IMR-90 (cell line): ENCODE data around the gene GALNT12. TPM values are rescaled to one million over a fixed set of nuclear protein-coding genes. Genes with fewer than 3 reads are reported as not detected.

Source experiments
- ATAC-seq: fragments of 200-7000 bp; cut with Tn5 transposase; 2 replicates; pipeline ENCODE4 v1.9.1; 2020; ENCODE audit warnings: low read depth, mild to moderate bottlenecking, moderate library complexity
- BruUV-seq: library from RNA; stranded (reverse); fragments of 400-500 nt; replicated peaks from 2 replicates; lab custom pipeline; 2021; lab: Mats Ljungman, UMichigan
- CTCF ChIA-PET: fragments of 300-600 bp; formaldehyde crosslinking; extraction: SDS; loops from one replicate; lab custom pipeline; 2021; ENCODE audit warnings: antibody characterized with exemption; lab: Yijun Ruan, JAX
- POLR2A ChIA-PET: fragments of 300-600 bp; sonication (Branson Sonifier 250); formaldehyde crosslinking; loops from one replicate; lab custom pipeline; 2022; ENCODE audit warnings: antibody characterized with exemption; ENCODE audit not compliant: unreplicated experiment; lab: Charles Lee
- DNase-seq: peaks from one replicate; pipeline ENCODE4 v3.0.0; 2013
- H2AFZ ChIP-seq: replicated peaks from 2 replicates; pipeline ENCODE3; 2013; ENCODE audit warnings: low read length, mild to moderate bottlenecking; ENCODE audit not compliant: poor library complexity
- H2AK5ac ChIP-seq: 2 replicates; pipeline ENCODE4 v1.6.1; 2013; ENCODE audit warnings: low read depth, low read length, inconsistent platforms
- H2AK9ac ChIP-seq: replicated peaks from 2 replicates; pipeline ENCODE3; 2013; ENCODE audit warnings: mild to moderate bottlenecking, low read depth, low read length, moderate library complexity; ENCODE audit not compliant: poor library complexity
- H2BK120ac ChIP-seq: 2 replicates; pipeline ENCODE4 v1.6.1; 2013; ENCODE audit warnings: low read depth, low read length, inconsistent platforms
- H2BK15ac ChIP-seq: 3 replicates; pipeline ENCODE4 v1.6.1; 2013; ENCODE audit warnings: low read depth, low read length, inconsistent platforms
- H2BK20ac ChIP-seq: 2 replicates; pipeline ENCODE4 v1.6.1; 2013; ENCODE audit warnings: low read depth, mild to moderate bottlenecking, inconsistent platforms, low read length, moderate library complexity
- H2BK5ac ChIP-seq: 2 replicates; pipeline ENCODE4 v1.6.1; 2013; ENCODE audit warnings: mild to moderate bottlenecking, low read depth, low read length, inconsistent platforms; ENCODE audit not compliant: poor library complexity, severe bottlenecking
- H3K14ac ChIP-seq: replicated peaks from 2 replicates; pipeline ENCODE4 v1.6.1; 2013; ENCODE audit warnings: low read depth, low read length, inconsistent platforms
- H3K18ac ChIP-seq: 2 replicates; pipeline ENCODE4 v1.6.1; 2013; ENCODE audit warnings: low read depth, low read length, control low read depth
- H3K23ac ChIP-seq: 2 replicates; pipeline ENCODE4 v1.6.1; 2013; ENCODE audit warnings: low read depth, low read length, inconsistent platforms
- H3K27ac ChIP-seq: 2 replicates; pipeline ENCODE4 v1.5.1; 2013; ENCODE audit warnings: mild to moderate bottlenecking, control low read depth, low read length; ENCODE audit not compliant: insufficient read depth
- H3K27me3 ChIP-seq: 2 replicates; pipeline ENCODE4 v1.6.1; 2013; ENCODE audit warnings: low read length; ENCODE audit not compliant: control insufficient read depth, insufficient read depth
- H3K36me3 ChIP-seq: 2 replicates; pipeline ENCODE4 v1.6.1; 2013; ENCODE audit warnings: low read length, mixed read lengths; ENCODE audit not compliant: control insufficient read depth, insufficient read depth
- H3K4ac ChIP-seq: 2 replicates; pipeline ENCODE4 v1.6.1; 2013; ENCODE audit warnings: low read depth, low read length, inconsistent platforms
- H3K4me1 ChIP-seq: 2 replicates; pipeline ENCODE4 v1.6.1; 2013; ENCODE audit warnings: low read length, mixed read lengths; ENCODE audit not compliant: control insufficient read depth, insufficient read depth
- H3K4me2 ChIP-seq: 2 replicates; pipeline ENCODE4 v1.6.1; 2013; ENCODE audit warnings: low read depth, mild to moderate bottlenecking, control low read depth, low read length, moderate library complexity
- H3K4me3 ChIP-seq: 2 replicates; pipeline ENCODE4 v1.5.1; 2013; ENCODE audit warnings: low read depth, mild to moderate bottlenecking, control low read depth, low read length, moderate library complexity; ENCODE audit not compliant: insufficient read depth
- H3K56ac ChIP-seq: 2 replicates; pipeline ENCODE4 v1.6.1; 2013; ENCODE audit warnings: low read length, inconsistent platforms; ENCODE audit not compliant: insufficient read depth; ENCODE audit errors: extremely low read depth
- H3K79me1 ChIP-seq, 2 experiments: 2 replicates each; pipeline ENCODE4 v1.6.1; 2013; ENCODE audit warnings: low read length in 2 of 2, inconsistent platforms in 1 of 2, low read depth in 1 of 2
- H3K9ac ChIP-seq: 2 replicates; pipeline ENCODE4 v1.6.1; 2013; ENCODE audit warnings: low read depth, low read length, control low read depth
- H3K9me1 ChIP-seq: 2 replicates; pipeline ENCODE4 v1.6.1; 2013; ENCODE audit warnings: low read length, inconsistent platforms; ENCODE audit not compliant: insufficient read depth
- H3K9me3 ChIP-seq: 2 replicates; pipeline ENCODE4 v1.6.1; 2013; ENCODE audit warnings: low read length; ENCODE audit not compliant: control insufficient read depth, insufficient read depth
- H4K20me1 ChIP-seq: 2 replicates; pipeline ENCODE4 v1.6.1; 2013; ENCODE audit warnings: low read length, inconsistent platforms; ENCODE audit not compliant: insufficient read depth
- H4K5ac ChIP-seq: 2 replicates; pipeline ENCODE4 v1.6.1; 2013; ENCODE audit warnings: mild to moderate bottlenecking, low read depth, low read length, control low read depth
- H4K8ac ChIP-seq, 2 experiments: 2 replicates each; pipeline ENCODE4 v1.6.1; 2013; ENCODE audit warnings: low read depth in 2 of 2, low read length in 2 of 2, control low read depth in 1 of 2, inconsistent platforms in 1 of 2
- H4K91ac ChIP-seq: 2 replicates; pipeline ENCODE4 v1.6.1; 2013; ENCODE audit warnings: low read depth, low read length, inconsistent platforms; ENCODE audit not compliant: insufficient read depth
- BHLHE40 ChIP-seq: fragments of 150-350 bp; IDR thresholded peaks from 2 replicates; pipeline ENCODE4 v1.6.1; 2016; ENCODE audit warnings: mild to moderate bottlenecking, low read depth, low read length
- CEBPB ChIP-seq: IDR thresholded peaks from 2 replicates; pipeline ENCODE4 v1.6.1; 2012; ENCODE audit warnings: low read depth, low read length, improper control_type of control experiment
- CTCF ChIP-seq: conservative IDR thresholded peaks from 2 replicates; pipeline ENCODE4 v1.5.1; 2012; ENCODE audit warnings: mild to moderate bottlenecking, low read depth, low read length, improper control_type of control experiment
- ELK1 ChIP-seq: fragments of 150-350 bp; IDR thresholded peaks from 2 replicates; pipeline ENCODE4 v1.6.1; 2016; ENCODE audit warnings: low read depth, mild to moderate bottlenecking, low read length, moderate library complexity, borderline replicate concordance
- FOS ChIP-seq: fragments of 150-350 bp; IDR thresholded peaks from 2 replicates; pipeline ENCODE4 v1.6.1; 2016; ENCODE audit warnings: low read depth, low read length
- MAFK ChIP-seq: IDR thresholded peaks from 2 replicates; pipeline ENCODE4 v1.6.1; 2012; ENCODE audit warnings: low read depth, low read length, improper control_type of control experiment
- MAZ ChIP-seq: IDR thresholded peaks from 2 replicates; pipeline ENCODE4 v1.6.1; 2012; ENCODE audit warnings: low read depth, mild to moderate bottlenecking, low read length, improper control_type of control experiment, moderate library complexity, borderline replicate concordance
- MXI1 ChIP-seq: IDR thresholded peaks from 2 replicates; pipeline ENCODE4 v1.6.1; 2012; ENCODE audit warnings: low read depth, mild to moderate bottlenecking, low read length, moderate library complexity, borderline replicate concordance
- RAD21 ChIP-seq: IDR thresholded peaks from 2 replicates; pipeline ENCODE4 v1.6.1; 2012; ENCODE audit warnings: low read length, improper control_type of control experiment
- RCOR1 ChIP-seq: IDR thresholded peaks from 2 replicates; pipeline ENCODE4 v1.6.1; 2012; ENCODE audit warnings: mild to moderate bottlenecking, low read length, improper control_type of control experiment; ENCODE audit not compliant: insufficient replicate concordance
- RFX5 ChIP-seq: IDR thresholded peaks from 2 replicates; pipeline ENCODE4 v1.8.0; 2012; ENCODE audit warnings: low read depth, mild to moderate bottlenecking, low read length, moderate library complexity
- USF2 ChIP-seq: fragments of 150-350 bp; IDR thresholded peaks from 2 replicates; pipeline ENCODE4 v1.6.1; 2017; ENCODE audit warnings: mild to moderate bottlenecking, antibody characterized with exemption, low read length, low read depth
- WGBS, 2 experiments: methylation state at CpG; one replicate each; pipeline versions ENCODE4 v1.1.5 to v1.1.7; 2013; ENCODE audit warnings: missing lambda C conversion rate in 2 of 2; ENCODE audit not compliant: insufficient read length in 1 of 2; ENCODE audit errors: extremely low coverage in 2 of 2; 5-methylcytosine and 5-hydroxymethylcytosine counted together
- dilution Hi-C: fragments of 300-500 bp; cut with HindIII; formaldehyde crosslinking; loops from one replicate; pipeline ENCODE4 v1.14.3; 2018; ENCODE audit warnings: low sequenced_read_pairs; ENCODE audit not compliant: unreplicated experiment
- in situ Hi-C: fragments of 300-500 bp; cut with MboI; formaldehyde crosslinking; loops from 3 replicates; pipeline ENCODE4 v1.14.3; 2019; ENCODE audit warnings: low sequenced_read_pairs, inconsistent platforms, mixed read lengths
- intact Hi-C: fragments of 100-400 bp; cut with micrococcal nuclease; formaldehyde crosslinking; loops from 2 replicates; pipeline ENCODE4 v1.10.0; 2022
- polyA plus RNA-seq, 3 experiments: library from polyadenylated mRNA; depleted of rRNA; stranded (reverse); fragments of >200 nt; gene quantifications; 2 replicates each; pipeline ENCODE4 v1.2.3, GENCODE V29; 2012; ENCODE audit warnings: low replicate concordance in 1 of 3
- total RNA-seq: library from RNA; depleted of rRNA; stranded (reverse); fragments of >200 nt; gene quantifications from 2 replicates; pipeline ENCODE4 v1.2.3, GENCODE V29; 2012

GALNT12 gene
- total and polyA plus RNA-seq, 2 of the 4 experiments (the other 2 are of a cell fraction), result 2.3 to 2.5 TPM

GRCh38 chr9:98846081-98846480, 38.6 kb downstream of the GALNT12 start:
- Histone ChIP-seq H2BK15ac (no peak overlapping the region), H3K79me1 (no peaks in the 10 kb centered on the region), H3K4ac (no peak overlapping the region), H3K4me1 (peaks cover 3% of the 10 kb centered on the region; the same call in 1 of the 2 replicates), H3K9ac (no peak overlapping the region), H3K27me3 (peaks cover 6% of the 10 kb centered on the region; the same call in 1 of the 2 replicates), H3K9me3 (no peaks in the 10 kb centered on the region), H4K5ac (no peak overlapping the region), H2BK5ac (no peak overlapping the region), H3K18ac (no peak overlapping the region), H3K36me3 (no peaks in the 10 kb centered on the region), H3K4me3 (no peak overlapping the region), H3K23ac (no peak overlapping the region), H2AK5ac (no peak overlapping the region), H3K27ac (no peak overlapping the region), H3K9me1 (peaks cover 3% of the 10 kb centered on the region; the same call in 1 of the 2 replicates), H2BK20ac (no peak overlapping the region), H3K56ac (no peak overlapping the region), H4K8ac (no peak overlapping the region), H3K4me2 (no peak overlapping the region), H2AK9ac (no peak overlapping the region), H4K20me1 (no peaks in the 10 kb centered on the region), H2BK120ac (no peak overlapping the region), H2AFZ (no peak overlapping the region), H3K14ac (no peak overlapping the region), H4K91ac (no peak overlapping the region)
- ATAC-seq, result no peak
- dilution Hi-C loops, result loop anchor here (25.0 kb wide), 1 partner anchor 291 kb away; no protein-coding TSS in a partner anchor
- DNase-seq, result no peak
- intact Hi-C loops, result no loop called here
- BruUV-seq, result no TSS peak
- ChIA-PET POLR2A (no interaction called here), CTCF (interaction anchor here (1.4 kb wide), 1 partner anchor 295 kb away, joined by 4 read pairs; no protein-coding TSS in a partner anchor)
- no peak for TF ChIP-seq ELK1
- no peak for TF ChIP-seq MAFK
- TF ChIP-seq USF2, result no peak
- no peak for TF ChIP-seq BHLHE40
- TF ChIP-seq RAD21, result no peak
- TF ChIP-seq MAZ, result no peak
- TF ChIP-seq RFX5, result no peak
- TF ChIP-seq FOS, result no peak
- no peak for TF ChIP-seq CEBPB
- TF ChIP-seq RCOR1, result no peak
- no peak for TF ChIP-seq MXI1
- no peak for TF ChIP-seq CTCF
- no CpG with 5 or more reads among the region's 5 CpGs for WGBS, 2 experiments
- in situ Hi-C loops, result no loop called here
